Endothelial cell (in vitro differentiated cells): ENCODE results near the gene NANOS1. TPM values are rescaled to one million over a fixed set of nuclear protein-coding genes. Genes with fewer than 3 reads are reported as not detected.

Experiments used
- DNase-seq: peaks from one replicate; pipeline ENCODE4 v3.0.0; 2021; ENCODE audit warnings: low spot score
- H3K27ac Mint-ChIP-seq: one replicate; pipeline ENCODE4 v1.8.0; 2021; ENCODE audit warnings: mixed read lengths, inconsistent platforms; ENCODE audit not compliant: unreplicated experiment
- H3K27me3 Mint-ChIP-seq: one replicate; pipeline ENCODE4 v1.8.0; 2021; ENCODE audit warnings: mild to moderate bottlenecking, moderate library complexity, mixed read lengths, inconsistent platforms; ENCODE audit not compliant: unreplicated experiment
- H3K36me3 Mint-ChIP-seq: one replicate; pipeline ENCODE4 v1.8.0; 2021; ENCODE audit warnings: mild to moderate bottlenecking, low read depth, mixed read lengths, inconsistent platforms; ENCODE audit not compliant: unreplicated experiment
- H3K4me1 Mint-ChIP-seq: one replicate; pipeline ENCODE4 v1.8.0; 2021; ENCODE audit warnings: mild to moderate bottlenecking, mixed read lengths, inconsistent platforms; ENCODE audit not compliant: unreplicated experiment
- H3K4me3 Mint-ChIP-seq: one replicate; pipeline ENCODE4 v1.8.0; 2021; ENCODE audit warnings: mild to moderate bottlenecking, mixed read lengths, inconsistent platforms; ENCODE audit not compliant: unreplicated experiment
- H3K9me3 Mint-ChIP-seq: one replicate; pipeline ENCODE4 v1.8.0; 2021; ENCODE audit warnings: mixed read lengths, inconsistent platforms; ENCODE audit not compliant: unreplicated experiment
- CTCF ChIP-seq: fragments of 200-600 bp; sonication (generic); IDR thresholded peaks from one replicate; pipeline ENCODE4 v1.5.0; 2021; ENCODE audit warnings: antibody characterized with exemption; ENCODE audit not compliant: unreplicated experiment
- total RNA-seq: library from RNA; stranded (reverse); fragmentation: NEBNext Ultra II Directional; extraction: Animal tissue kit (Norgen Biotek cat#: 25700); gene quantifications from one replicate; pipeline ENCODE4 v1.2.1, GENCODE V29; 2021; ENCODE audit not compliant: unreplicated experiment

The NANOS1 gene
- total RNA-seq, 1 donor from 2014 or later = 1.2 TPM

- no peak for DNase-seq
- no peak for TF ChIP-seq CTCF
- H3K27me3 Mint-ChIP-seq = peaks cover 2% of the 10 kb centered on the region
- H3K4me1 Mint-ChIP-seq = no peaks in the 10 kb centered on the region
- H3K4me3 Mint-ChIP-seq = no peak overlapping the region
- H3K9me3 Mint-ChIP-seq = no peaks in the 10 kb centered on the region
- no peak overlapping the region for H3K27ac Mint-ChIP-seq
- H3K36me3 Mint-ChIP-seq = no peaks in the 10 kb centered on the region
Observed at GRCh38 chr10:118998183-118998582, 31.3 kb upstream of the NANOS1 start.

GRCh38 chr10:119001717-119002500 is 27.6 kb upstream of the NANOS1 start:
- Mint-ChIP-seq H3K27ac (no peak overlapping the region), H3K9me3 (no peaks in the 10 kb centered on the region), H3K27me3 (peaks cover 5% of the 10 kb centered on the region), H3K36me3 (no peaks in the 10 kb centered on the region), H3K4me3 (no peak overlapping the region), H3K4me1 (no peaks in the 10 kb centered on the region)
- no peak for DNase-seq
- no peak for TF ChIP-seq CTCF

GRCh38 chr10:119003572-119004289 is 25.8 kb upstream of the NANOS1 start:
- H3K4me1 Mint-ChIP-seq = no peaks in the 10 kb centered on the region
- no peak overlapping the region for H3K4me3 Mint-ChIP-seq
- no peaks in the 10 kb centered on the region for H3K36me3 Mint-ChIP-seq
- no peak for TF ChIP-seq CTCF
- no peak for DNase-seq
- no peak overlapping the region for H3K27ac Mint-ChIP-seq
- H3K27me3 Mint-ChIP-seq = peaks cover 7% of the 10 kb centered on the region
- H3K9me3 Mint-ChIP-seq = no peaks in the 10 kb centered on the region

- peak overlapping the region; percentile 22 for H3K27ac Mint-ChIP-seq
- TF ChIP-seq CTCF = no peak
- no peak overlapping the region for H3K4me3 Mint-ChIP-seq
- no peak for DNase-seq
- no peaks in the 10 kb centered on the region for H3K36me3 Mint-ChIP-seq
- H3K4me1 Mint-ChIP-seq = no peaks in the 10 kb centered on the region
- H3K9me3 Mint-ChIP-seq = no peaks in the 10 kb centered on the region
- H3K27me3 Mint-ChIP-seq = peaks cover 7% of the 10 kb centered on the region
Observed at GRCh38 chr10:119005362-119006043, 24.0 kb upstream of the NANOS1 start.
